ENCODE measurements around the gene SAC3D1.
A peak's percentile ranks its signal among the peaks of the same experiment; 100 is the strongest.

SAC3D1 gene

DNA sequence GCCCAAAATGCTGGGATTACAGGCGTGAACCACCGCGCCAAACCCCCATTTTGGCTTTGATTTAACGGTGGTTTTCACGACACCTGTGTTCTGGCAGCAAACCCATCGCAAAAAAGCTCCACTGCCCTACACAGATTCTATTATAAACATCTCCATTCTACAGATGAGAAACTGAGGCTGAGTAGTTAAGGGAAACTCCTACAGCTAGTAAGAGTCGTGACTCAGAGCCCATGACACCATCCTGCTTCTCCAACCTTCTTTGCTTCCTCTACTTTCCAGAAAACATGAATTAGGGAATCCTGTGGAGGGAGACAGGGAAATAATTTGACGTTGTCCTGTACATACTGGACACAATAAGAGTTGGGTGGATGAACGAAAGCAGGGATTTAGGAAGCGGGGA lies 14.2 kb upstream of the SAC3D1 start:
- peak; percentile 67 for DNase-seq (ENCODE audit: low read depth)

- peak; percentile 96 for DNase-seq (ENCODE audit: low read depth)
Observed at GRCh38 chr11:65027213-65028067, 13.6 kb upstream of the SAC3D1 start, which contains the start of gene SNX15. Gene SNX15, plus strand, starts transcription at chr11:65027439. Its CDS starts 99 bp downstream, at chr11:65027538.

DNA sequence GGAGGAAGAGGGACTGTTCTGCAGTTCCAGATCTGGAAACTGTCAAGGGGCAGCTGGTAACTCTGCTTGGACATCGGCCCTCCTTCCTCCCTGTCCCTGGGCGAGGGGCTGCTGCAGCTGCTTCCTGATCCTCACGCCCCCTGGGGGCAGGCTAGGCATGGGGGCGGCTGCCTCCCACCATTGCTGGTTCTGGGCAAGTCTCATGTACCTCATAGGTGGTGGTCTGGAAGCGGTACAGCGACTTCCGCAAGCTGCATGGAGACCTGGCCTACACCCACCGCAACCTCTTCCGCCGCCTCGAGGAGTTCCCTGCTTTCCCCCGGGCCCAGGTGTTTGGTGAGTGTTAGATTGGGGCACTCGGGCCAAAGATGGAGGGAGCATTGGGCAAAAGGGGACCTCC lies 8.8 kb upstream of the SAC3D1 start:
- DNase-seq (ENCODE audit: low read depth), result no peak

- DNase-seq (ENCODE audit: low read depth), result no peak
Observed at GRCh38 chr11:65034423-65034822, 6.6 kb upstream of the SAC3D1 start.

- DNase-seq (ENCODE audit: low read depth), result no peak
Observed at GRCh38 chr11:65035579-65035978, 5.4 kb upstream of the SAC3D1 start.

DNA sequence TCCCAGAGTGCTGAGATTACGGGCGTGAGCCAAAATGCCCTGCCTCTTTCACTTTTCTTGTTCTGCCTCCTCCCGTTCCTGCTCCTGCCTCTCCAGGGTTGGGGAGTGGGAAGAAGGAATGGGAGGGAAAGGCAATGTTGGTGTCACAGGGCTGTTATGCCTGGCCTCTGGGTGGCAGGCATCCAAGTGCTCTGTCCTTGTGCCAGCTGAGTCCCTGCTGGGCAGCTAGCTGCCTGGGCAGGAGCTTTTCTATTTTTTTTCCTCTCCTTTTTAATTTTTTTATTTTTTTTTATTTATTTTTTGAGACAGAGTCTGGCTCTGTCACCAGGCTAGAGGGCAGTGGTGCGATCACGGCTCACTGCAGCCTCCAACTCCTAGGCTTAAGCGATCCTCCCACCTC lies 4.1 kb upstream of the SAC3D1 start:
- no peak for DNase-seq (ENCODE audit: low read depth)

DNA sequence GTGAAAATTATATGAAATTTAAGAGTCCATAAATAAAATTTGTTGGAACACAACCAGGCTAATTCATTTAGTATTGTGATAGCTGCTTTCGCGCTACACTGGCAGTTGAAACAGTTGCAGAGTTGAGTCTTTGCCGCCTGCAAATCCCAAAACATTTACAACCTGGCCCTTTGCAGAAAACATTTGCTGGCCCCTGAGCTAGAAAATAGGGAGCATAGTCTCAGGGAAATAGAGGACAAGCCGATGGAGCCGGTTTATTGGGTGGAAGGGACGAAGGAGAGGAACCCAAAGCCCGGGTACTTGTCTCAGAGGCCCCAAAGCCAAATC lies 527 bp upstream of the SAC3D1 start:
- no peak for DNase-seq (ENCODE audit: low read depth)

DNA sequence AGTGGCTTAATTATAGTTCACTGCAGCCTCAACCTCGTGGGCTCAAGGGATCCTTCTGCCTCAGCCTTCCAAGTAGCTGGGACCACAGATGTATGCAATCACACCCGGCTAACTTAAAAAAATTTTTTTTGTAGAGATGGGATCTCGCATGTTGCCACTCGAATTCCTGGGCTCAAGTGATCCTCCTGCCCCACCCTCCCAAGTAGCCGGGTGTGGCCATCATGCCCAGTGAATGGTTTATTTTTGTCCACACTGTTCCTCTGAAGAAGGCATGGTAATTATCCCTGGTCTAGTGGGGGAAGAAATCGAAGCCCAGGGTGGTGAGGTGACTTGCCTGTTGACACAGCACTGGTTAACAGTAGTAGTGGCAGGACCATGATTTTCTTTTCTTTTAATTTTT lies 1.9 kb downstream of the SAC3D1 start:
- DNase-seq (ENCODE audit: low read depth), result no peak

DNA sequence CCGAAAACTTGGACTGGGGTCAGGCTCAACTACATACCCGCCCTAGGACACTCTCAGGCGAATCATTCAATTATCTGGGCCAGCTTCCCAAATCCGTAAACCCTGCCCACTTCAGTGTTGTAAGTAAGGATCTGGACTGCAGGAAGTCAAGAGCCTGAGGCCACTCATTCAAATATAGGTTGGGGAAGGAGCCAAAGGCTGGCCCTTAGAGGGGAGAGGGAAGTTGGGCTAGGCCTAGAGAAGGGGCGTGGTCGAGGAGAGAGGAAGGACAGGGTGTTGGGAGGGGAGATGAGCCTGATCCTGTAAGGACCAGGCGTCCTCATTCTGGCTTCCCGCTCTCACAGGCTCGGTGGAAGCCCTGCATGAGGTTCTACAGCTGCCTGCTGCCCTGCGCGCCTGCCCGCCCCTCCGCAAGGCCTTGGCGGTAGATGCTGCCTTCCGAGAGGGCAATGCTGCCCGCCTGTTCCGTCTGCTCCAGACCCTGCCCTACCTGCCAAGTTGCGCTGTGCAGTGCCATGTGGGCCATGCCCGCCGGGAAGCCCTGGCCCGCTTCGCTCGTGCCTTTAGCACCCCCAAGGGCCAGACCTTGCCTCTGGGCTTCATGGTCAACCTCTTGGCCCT lies 3.0 kb downstream of the SAC3D1 start:
- DNase-seq (ENCODE audit: low read depth), result no peak

DNA sequence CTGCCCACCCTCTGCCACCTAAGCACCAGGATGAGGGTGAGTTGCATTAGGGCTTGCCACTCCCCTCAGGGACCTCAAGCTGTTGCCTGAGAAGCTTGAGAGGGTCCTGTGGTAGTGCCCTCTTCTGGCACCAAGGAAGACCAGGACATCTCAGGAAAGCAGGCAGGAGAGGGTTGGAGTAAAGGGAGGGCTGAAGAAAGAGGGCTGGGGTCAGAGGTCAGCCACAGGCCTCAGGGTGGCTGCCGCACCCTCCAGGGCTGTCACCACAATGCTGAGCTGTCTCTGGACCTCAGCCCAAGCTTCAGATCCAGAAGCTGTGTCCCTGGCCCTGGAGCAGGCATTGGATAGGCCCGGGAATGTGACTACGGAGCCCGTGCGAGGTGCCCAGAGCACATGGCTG lies 4.1 kb downstream of the SAC3D1 start:
- DNase-seq (ENCODE audit: low read depth), result no peak

DNA sequence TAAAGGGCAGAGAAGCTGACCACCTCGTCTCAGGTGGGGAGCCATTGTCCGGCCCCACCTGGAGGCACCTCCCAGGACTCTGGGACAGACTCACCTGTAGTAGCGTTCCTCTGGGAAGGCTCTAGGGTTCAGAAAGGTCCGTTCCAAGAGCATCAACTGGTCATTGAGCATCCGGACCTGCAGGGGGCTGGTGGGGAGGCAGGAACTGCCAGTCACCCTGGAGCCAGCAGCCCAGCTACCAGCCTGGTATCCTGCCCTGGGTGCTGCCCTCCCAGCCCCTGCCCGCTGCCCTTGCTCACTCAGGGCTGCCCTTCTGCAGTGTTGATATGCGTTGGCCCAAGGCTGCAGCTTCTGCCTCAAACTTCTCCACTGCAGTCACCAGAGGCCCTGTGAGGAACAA lies 4.7 kb downstream of the SAC3D1 start:
- DNase-seq (ENCODE audit: low read depth), result no peak

GRCh38 chr11:65047581-65048422 lies 6.8 kb downstream of the SAC3D1 start:
- no peak for DNase-seq (ENCODE audit: low read depth)

GRCh38 chr11:65051398-65051858 lies 10.4 kb downstream of the SAC3D1 start:
- DNase-seq (ENCODE audit: low read depth), result no peak

- DNase-seq (ENCODE audit: low read depth), result no peak
Observed at GRCh38 chr11:65053827-65054508, 13.0 kb downstream of the SAC3D1 start.

DNA sequence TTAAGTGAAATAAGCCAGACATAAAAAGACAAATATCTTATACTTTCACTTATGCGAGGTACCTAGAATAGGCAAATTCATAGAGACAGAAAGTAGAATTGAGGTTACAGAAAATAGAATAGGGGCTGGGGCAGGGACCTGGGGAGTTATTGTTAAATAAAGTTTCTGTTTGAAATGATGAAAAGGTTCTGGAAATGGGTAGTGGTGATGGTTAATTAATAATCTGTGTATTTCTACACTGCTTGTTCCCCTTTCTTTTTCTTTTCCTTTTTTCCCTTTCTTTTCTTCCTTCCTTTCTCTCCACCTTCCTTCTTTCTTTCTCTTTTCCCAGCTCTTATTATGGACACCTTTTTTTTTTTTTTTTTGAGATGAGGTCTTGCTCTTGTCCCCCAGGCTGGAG lies 14.5 kb downstream of the SAC3D1 start:
- DNase-seq (ENCODE audit: low read depth), result no peak

GRCh38 chr11:65056999-65057398 lies 16.0 kb downstream of the SAC3D1 start:
- no peak for DNase-seq (ENCODE audit: low read depth)

DNA sequence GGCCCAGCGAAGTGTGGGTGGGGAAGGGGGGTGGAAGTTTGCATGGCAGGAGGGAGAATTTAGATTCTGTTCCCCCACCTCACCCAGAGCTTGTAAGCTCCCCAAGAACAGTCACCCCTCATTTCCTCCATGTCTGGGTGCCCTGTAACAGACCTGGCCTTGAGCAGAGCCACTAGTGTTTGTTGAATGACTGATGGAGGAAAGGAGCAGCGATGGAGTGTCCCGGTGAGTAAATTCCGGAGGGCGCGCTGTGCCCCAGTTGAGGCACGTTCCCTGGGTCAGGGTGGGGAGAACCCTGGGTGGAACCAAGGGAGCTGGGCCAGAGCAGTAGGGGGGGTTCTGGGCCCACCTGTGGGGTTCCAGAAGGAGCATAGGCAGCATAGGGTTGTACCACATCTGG lies 16.5 kb downstream of the SAC3D1 start:
- no peak for DNase-seq (ENCODE audit: low read depth)

GRCh38 chr11:65058012-65058411 lies 17.0 kb downstream of the SAC3D1 start:
- DNase-seq (ENCODE audit: low read depth), result no peak

- no peak for DNase-seq (ENCODE audit: low read depth)
Observed at GRCh38 chr11:65058419-65059054, 17.5 kb downstream of the SAC3D1 start, which contains the start of gene NAALADL1. Gene NAALADL1, minus strand, starts transcription at chr11:65058553. Its CDS starts 32 bp downstream, at chr11:65058521.

DNA sequence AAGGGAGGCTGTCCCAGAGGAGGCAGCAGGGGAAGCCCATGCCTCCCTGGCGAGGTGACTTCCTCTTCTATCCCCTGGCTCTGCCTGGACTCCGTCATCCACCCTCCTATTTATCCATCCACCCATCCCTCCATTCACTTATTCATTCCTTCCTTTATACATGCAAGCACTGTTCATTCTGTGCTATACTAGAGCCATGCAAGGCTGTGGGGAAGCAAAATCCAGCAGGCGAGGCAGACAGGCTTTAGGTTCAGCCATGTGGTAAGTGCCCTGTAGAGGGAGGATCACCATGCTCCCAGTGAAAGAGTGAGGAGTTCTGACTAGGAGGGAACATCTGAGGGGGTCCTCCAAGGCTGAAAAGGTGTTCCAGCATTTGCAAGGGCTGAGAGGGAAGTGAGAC lies 18.5 kb downstream of the SAC3D1 start:
- no peak for DNase-seq (ENCODE audit: low read depth)

All from amniotic epithelial cell (primary cell).